ENCODE measurements around the gene ENHO.

The ENHO gene

GRCh38 chr9:34475097-34475496 is 47.7 kb downstream of the ENHO start:
- no peak for DNase-seq (ENCODE audit: low spot score)
